NOMO-1 treated with DMSO at 0.1 percent for 48 hours (cell line): ENCODE measurements around the gene WDR43.

ENCODE experiments used
- DNase-seq: peaks from one replicate; lab custom pipeline; 2025; ENCODE audit not compliant: unreplicated experiment; lab: John Stamatoyannopoulos, UW

Gene WDR43

GRCh38 chr2:28993206-28993960 lies 98.9 kb downstream of the WDR43 start:
- no peak for DNase-seq

DNA sequence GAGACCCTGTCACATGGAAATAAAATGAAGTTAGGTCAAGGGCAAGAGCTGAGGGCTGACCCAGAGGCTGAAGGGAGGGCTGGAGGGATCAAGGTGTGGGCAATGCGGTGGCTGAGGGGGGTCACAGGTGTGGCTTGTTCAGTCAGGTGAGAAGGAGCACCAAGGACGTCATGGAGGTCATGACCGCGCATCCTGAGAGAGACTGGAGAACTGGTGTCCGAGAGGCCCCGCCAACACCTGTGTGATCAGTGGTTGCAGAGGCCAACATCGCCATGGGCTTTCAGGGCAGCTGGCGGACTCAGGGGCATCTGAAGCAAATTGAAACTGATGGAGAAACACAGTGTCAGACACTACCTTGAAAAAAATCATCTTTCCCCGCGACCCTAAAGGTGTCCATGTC lies 99.6 kb downstream of the WDR43 start:
- DNase-seq: no peak

GRCh38 chr2:28994679-28995078 lies 100.2 kb downstream of the WDR43 start:
- DNase-seq: no peak

DNA sequence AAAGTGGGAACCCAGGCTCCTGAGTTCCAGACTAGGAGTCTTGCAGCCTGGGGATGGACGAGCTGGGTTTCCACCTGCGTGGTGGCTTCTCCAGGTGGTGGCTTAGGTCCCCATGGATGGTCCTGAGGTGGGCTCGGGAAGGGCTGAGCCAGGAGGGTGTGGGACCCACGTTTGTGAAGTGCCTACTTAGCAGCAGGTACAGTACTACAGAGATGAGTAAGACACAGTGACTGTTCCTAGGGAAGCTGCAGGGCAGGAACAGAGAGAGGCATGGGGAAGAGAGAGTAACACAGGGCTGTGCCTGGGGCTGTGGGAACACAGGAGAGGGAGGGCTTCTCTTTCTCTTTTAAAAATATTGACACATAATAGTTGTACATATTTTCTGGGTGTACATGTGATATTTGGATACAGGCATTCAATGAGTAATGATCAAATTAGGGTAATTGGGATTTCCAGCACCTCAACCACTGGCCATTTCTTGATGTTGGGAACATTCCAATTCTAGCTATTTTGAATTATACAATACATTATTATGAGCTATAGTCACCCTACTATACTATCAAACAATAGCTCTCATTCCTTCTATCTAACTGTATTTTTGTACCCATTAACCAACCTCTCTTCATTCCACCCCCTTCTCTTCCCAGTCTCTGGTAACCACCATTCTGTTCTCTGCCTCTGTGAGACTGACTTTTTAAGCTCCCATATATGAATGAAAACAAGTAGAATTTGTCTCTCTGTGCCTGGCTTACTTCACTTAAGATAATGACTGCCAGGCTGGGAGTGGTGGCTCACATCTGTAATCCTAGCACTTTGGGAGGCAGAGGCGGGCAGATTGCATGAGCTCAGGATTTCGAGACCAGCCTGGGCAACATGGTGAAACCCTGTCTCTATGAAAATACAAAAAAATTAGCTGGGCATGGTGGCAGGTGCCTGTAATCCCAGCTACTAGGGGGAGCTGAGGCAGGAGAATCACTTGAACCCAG lies 101.6 kb downstream of the WDR43 start:
- DNase-seq: no peak

DNA sequence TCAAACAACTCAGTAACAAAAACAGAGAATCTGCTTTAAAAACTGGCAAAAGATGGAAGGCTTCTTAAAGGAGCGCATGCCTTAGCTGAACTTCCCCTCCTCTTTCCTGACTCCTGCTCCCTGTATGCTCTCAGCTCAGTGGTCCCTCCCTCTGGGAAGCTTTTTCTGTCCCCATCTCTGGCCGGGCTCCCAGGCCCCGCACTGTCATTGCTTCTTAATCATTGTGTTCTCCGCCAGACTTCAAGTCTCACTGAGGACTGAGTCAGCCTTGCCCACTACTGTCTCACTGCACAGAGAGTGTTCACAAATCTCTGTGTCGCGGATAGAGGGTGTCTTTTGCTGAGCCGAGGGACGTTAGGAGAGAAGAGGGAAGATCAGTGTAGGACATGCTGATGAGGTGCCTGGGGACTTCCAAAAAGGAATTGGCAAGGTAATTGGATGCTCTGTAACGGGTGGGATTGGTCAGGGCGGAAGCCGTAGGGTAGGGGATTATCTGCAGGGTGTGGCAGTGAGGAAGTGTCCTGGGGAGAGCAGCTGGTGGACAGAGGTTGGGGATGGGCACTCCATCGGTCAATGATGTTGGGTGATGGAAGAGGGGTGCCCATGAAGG lies 102.9 kb downstream of the WDR43 start:
- DNase-seq: no peak
